Trophoblast cell (in vitro differentiated cells and primary cell): Measurements from ENCODE around the gene TRMT1. TPM values are rescaled to one million over a fixed set of nuclear protein-coding genes. Genes with fewer than 3 reads are reported as not detected.
"Not testable (repeated sequence)": the region's sequence is repeated elsewhere in the genome, so short reads cannot be mapped to it uniquely, and the experiment has no call there.

Source experiments
- DNase-seq, 2 donors: peaks; one replicate each; pipeline ENCODE4 v3.0.0-alpha.2; 2016
- H2AFZ ChIP-seq: 2 replicates; pipeline ENCODE4 v1.6.1; 2013; ENCODE audit warnings: low read length, moderate library complexity, mild to moderate bottlenecking; ENCODE audit not compliant: insufficient read depth, poor library complexity
- H2AK5ac ChIP-seq: 2 replicates; pipeline ENCODE4 v1.6.1; 2013; ENCODE audit warnings: mild to moderate bottlenecking, low read length
- H2BK120ac ChIP-seq: 2 replicates; pipeline ENCODE4 v1.6.1; 2013; ENCODE audit warnings: low read length, mild to moderate bottlenecking, moderate library complexity; ENCODE audit not compliant: insufficient read depth, poor library complexity
- H2BK12ac ChIP-seq: 2 replicates; pipeline ENCODE4 v1.6.1; 2013; ENCODE audit warnings: mild to moderate bottlenecking, low read length, moderate library complexity
- H2BK5ac ChIP-seq: 2 replicates; pipeline ENCODE4 v1.6.1; 2013; ENCODE audit warnings: low read length, low read depth, moderate library complexity, mild to moderate bottlenecking; ENCODE audit not compliant: poor library complexity
- H3K14ac ChIP-seq: 2 replicates; pipeline ENCODE4 v1.6.1; 2013; ENCODE audit warnings: mild to moderate bottlenecking, low read length
- H3K18ac ChIP-seq: 2 replicates; pipeline ENCODE4 v1.6.1; 2013; ENCODE audit warnings: mild to moderate bottlenecking, low read length
- H3K23ac ChIP-seq: 2 replicates; pipeline ENCODE4 v1.6.1; 2013; ENCODE audit warnings: low read length
- H3K27ac ChIP-seq: 2 replicates; pipeline ENCODE4 v1.5.1; 2013; ENCODE audit warnings: low read depth, mild to moderate bottlenecking, inconsistent platforms, low read length, moderate library complexity
- H3K27me3 ChIP-seq: 2 replicates; pipeline ENCODE4 v1.6.1; 2013; ENCODE audit warnings: inconsistent platforms, mild to moderate bottlenecking, low read length, moderate library complexity; ENCODE audit not compliant: insufficient read depth
- H3K36me3 ChIP-seq, 2 experiments: 1 replicate in 1 of 2; 2 replicates in 1 of 2; pipeline ENCODE4 v1.6.1; 2013; ENCODE audit warnings: low read length in 2 of 2, mild to moderate bottlenecking in 2 of 2, moderate library complexity in 1 of 2; ENCODE audit not compliant: insufficient read depth in 2 of 2, control insufficient read depth in 1 of 2
- H3K4ac ChIP-seq: 2 replicates; pipeline ENCODE4 v1.6.1; 2013; ENCODE audit warnings: low read depth, mild to moderate bottlenecking, low read length, moderate library complexity
- H3K4me1 ChIP-seq, 2 experiments: 1 replicate in 1 of 2; 2 replicates in 1 of 2; pipeline ENCODE4 v1.6.1; 2013; ENCODE audit warnings: low read length in 2 of 2, mild to moderate bottlenecking in 2 of 2, moderate library complexity in 1 of 2; ENCODE audit not compliant: insufficient read depth in 2 of 2, control insufficient read depth in 1 of 2
- H3K4me2 ChIP-seq: 2 replicates; pipeline ENCODE4 v1.6.1; 2013; ENCODE audit warnings: inconsistent platforms, mild to moderate bottlenecking, low read length, moderate library complexity
- H3K4me3 ChIP-seq: 2 replicates; pipeline ENCODE4 v1.5.1; 2013; ENCODE audit warnings: mild to moderate bottlenecking, low read depth, low read length, inconsistent platforms
- H3K79me1 ChIP-seq: one replicate; pipeline ENCODE4 v1.6.1; 2013; ENCODE audit warnings: low read length
- H3K79me2 ChIP-seq: 2 replicates; pipeline ENCODE4 v1.6.1; 2013; ENCODE audit warnings: low read length, mild to moderate bottlenecking; ENCODE audit not compliant: control insufficient read depth, insufficient read depth, poor library complexity
- H3K9ac ChIP-seq: 2 replicates; pipeline ENCODE4 v1.6.1; 2013; ENCODE audit warnings: mild to moderate bottlenecking, low read length
- H3K9me3 ChIP-seq: 2 replicates; pipeline ENCODE4 v1.6.1; 2013; ENCODE audit warnings: low read depth, mild to moderate bottlenecking, control low read depth, inconsistent platforms, low read length; ENCODE audit not compliant: insufficient read depth
- H4K12ac ChIP-seq: 2 replicates; pipeline ENCODE4 v1.6.1; 2013; ENCODE audit warnings: low read depth, mild to moderate bottlenecking, low read length, moderate library complexity
- H4K8ac ChIP-seq: 2 replicates; pipeline ENCODE4 v1.6.1; 2013; ENCODE audit warnings: low read depth, mild to moderate bottlenecking, low read length, moderate library complexity
- H4K91ac ChIP-seq: one replicate; pipeline ENCODE4 v1.6.1; 2013; ENCODE audit warnings: low read depth, mild to moderate bottlenecking, low read length, moderate library complexity
- WGBS: extraction: QIAGEN DNeasy Blood & Tissue Kit; methylation state at CpG from one replicate; pipeline ENCODE4 v1.1.7; 2013; ENCODE audit warnings: missing lambda C conversion rate; ENCODE audit not compliant: insufficient read length, insufficient coverage; ENCODE audit errors: extremely low coverage; 5-methylcytosine and 5-hydroxymethylcytosine counted together
- polyA plus RNA-seq: library from polyadenylated mRNA; stranded (reverse); fragments of 200-250 nt; gene quantifications from 2 replicates; pipeline ENCODE4 v1.2.3, GENCODE V29; 2013

Gene TRMT1
- polyA plus RNA-seq, result 26.6 and 28.8 TPM in 2 replicates

DNA sequence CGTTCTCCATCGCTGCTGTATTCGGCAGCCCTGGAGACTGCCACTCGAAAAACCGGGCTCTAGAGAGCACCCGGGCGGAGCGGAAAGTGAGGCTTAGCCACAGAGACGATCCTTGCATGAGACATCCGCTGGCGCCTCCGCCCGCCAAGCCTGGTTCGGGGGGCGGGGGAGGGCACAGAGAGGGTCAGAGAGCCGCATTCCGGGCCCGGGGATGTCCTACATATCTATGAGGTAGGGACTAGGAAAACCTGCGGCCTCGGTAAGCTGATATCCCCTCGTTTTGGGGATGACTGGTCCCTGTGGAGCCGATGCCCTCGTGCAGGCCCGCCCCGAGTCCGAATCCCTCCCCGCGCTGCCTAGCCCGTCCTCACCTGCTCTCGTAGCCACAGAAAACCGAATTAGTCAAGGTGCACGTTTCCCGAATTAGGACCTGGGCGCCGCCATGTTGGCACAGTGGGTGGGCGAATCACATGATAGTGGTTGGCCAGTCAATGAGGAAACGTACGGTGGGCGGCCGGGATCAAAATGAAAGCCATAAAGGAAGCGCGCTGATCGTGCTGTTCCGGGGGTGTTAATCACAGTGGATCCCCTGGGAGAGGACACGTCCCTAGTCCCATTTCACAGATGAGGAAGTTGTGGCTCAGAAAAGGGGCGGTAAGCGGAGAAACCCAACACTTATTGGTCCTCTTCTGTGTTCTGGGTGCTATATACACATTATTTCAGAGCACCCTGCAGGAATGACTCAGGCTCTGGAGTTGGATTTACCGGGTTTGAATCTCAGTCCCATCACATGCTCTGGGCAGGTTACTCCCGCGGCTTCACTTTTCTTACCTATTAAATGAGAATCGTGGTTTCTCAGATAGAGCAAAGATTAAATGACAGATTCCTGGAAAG is at the start of gene TRMT1:
Gene TRMT1, minus strand, starts transcription at position 459 of the 894 bp plus-strand sequence. Its CDS starts 341 bp downstream, at position 118.
- no peak within 1 kb of the TSS for H3K23ac ChIP-seq
- no peak within 1 kb of the TSS for H3K27ac ChIP-seq

DNA sequence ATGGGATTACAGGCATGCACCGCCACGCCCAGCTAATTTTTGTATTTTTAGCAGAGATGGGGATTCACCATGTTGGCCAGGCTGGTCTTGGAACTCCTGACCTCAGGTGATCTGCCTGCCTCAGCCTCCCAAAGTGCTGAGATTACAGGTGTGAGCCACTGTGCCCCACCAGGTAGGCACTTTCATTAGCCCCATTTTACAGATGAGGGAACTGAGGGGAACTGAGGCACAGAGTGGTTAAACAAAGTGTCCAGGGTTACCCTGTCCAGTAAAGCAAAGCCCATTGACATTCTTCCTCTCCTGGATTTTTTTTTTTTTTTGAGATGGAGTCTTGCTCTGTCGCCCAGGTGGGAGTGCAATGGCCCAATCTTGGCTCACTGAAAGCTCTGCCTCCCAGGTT is 49.6 kb upstream of the TRMT1 start:
- Histone ChIP-seq H4K91ac (peak overlapping the region; percentile 94), H2BK12ac (peak overlapping the region; percentile 85), H2BK120ac (peak overlapping the region; percentile 97), H3K18ac (peak overlapping the region; percentile 74), H3K79me1 (peaks cover 68% of the 10 kb centered on the region), H3K4me1 (peaks cover 47% of the 10 kb centered on the region in 2 experiments), H2BK5ac (peak overlapping the region; percentile 85)
- not testable (repeated sequence) for H4K8ac ChIP-seq, H3K79me2 ChIP-seq, H3K9me3 ChIP-seq, H3K4ac ChIP-seq, H3K4me2 ChIP-seq, H3K27ac ChIP-seq, H2AK5ac ChIP-seq, H3K36me3 ChIP-seq, DNase-seq, H3K23ac ChIP-seq, H3K9ac ChIP-seq, H4K12ac ChIP-seq, H2AFZ ChIP-seq, H3K14ac ChIP-seq, H3K4me3 ChIP-seq, H3K27me3 ChIP-seq
- WGBS, result no CpG with 5 or more reads among the region's 3 CpGs

More for the DNA sequence above, at the start of gene TRMT1:
- Histone ChIP-seq H2AFZ (peak within 1 kb of the TSS; percentile 69), H2BK12ac (no peak within 1 kb of the TSS), H3K27me3 (no peaks in the 10 kb centered on the region), H2BK5ac (no peak within 1 kb of the TSS), H2BK120ac (peak within 1 kb of the TSS; percentile 9), H3K4me1 (peaks cover 18 to 26% of the 10 kb centered on the region in 2 experiments), H2AK5ac (no peak within 1 kb of the TSS), H3K9me3 (no peaks in the 10 kb centered on the region), H3K4ac (peak within 1 kb of the TSS; percentile 8), H3K14ac (peak within 1 kb of the TSS; percentile 23), H3K4me2 (peak within 1 kb of the TSS; percentile 92), H4K8ac (peak within 1 kb of the TSS; percentile 80), H3K79me2 (peaks cover 31% of the 10 kb centered on the region), H3K4me3 (peak within 1 kb of the TSS; percentile 97), H3K9ac (peak within 1 kb of the TSS; percentile 85), H4K12ac (peak within 1 kb of the TSS; percentile 57), H3K36me3 (peaks cover 14 to 20% of the 10 kb centered on the region in 2 experiments), H4K91ac (peak within 1 kb of the TSS; percentile 62), H3K18ac (peak within 1 kb of the TSS; percentile 41), H3K79me1 (peaks cover 11% of the 10 kb centered on the region)
- no CpG with 5 or more reads among the region's 51 CpGs for WGBS
- peak; percentile 89 to 93 for DNase-seq

DNA sequence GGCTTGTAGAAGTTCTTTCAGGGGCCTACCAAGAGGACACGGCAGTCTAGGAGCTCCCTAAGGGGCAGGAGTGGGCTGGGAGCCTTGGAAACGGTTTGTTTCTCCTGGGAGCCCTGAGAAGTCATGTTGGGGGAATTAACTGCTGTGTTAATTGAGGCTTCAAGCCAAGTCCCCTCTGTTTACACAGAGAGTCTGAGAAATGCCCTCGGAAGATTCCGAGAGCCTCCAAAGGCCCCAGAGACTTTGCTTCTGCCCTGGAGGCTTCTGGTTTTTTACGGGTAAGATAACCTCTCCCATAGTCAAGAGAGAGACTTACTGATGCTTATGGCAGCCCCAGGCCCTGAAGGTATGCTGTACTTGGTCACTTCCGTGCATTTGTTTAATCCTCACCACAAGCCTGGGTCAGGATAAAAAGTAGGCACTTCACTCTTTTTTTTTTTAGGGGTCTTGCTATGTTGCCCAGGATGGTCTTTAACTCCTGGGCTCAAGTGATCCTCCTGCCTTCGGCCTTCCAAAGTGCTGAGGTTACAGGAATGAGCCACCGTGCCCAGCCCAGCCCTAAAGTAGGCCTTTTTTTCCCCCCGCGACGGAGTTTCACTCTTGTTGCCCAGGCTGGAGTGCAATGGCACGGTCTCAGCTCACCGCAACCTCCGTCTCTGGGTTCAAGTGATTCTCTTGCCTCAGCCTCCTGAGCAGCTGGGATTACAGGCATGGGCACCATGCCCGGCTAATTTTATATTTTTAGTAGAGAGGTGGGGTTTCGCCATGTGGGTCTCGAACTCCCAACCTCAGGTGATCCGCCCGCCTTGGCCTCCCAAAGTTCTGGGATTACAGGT is 48.8 kb upstream of the TRMT1 start:
- H2BK12ac ChIP-seq, result peak overlapping the region; percentile 85
- peaks cover 10% of the 10 kb centered on the region for H3K79me2 ChIP-seq
- H2BK5ac ChIP-seq, result peak overlapping the region; percentile 94
- peaks cover 44 to 46% of the 10 kb centered on the region in 2 experiments for H3K4me1 ChIP-seq
- no CpG with 5 or more reads among the region's 19 CpGs for WGBS
- H3K36me3 ChIP-seq, result no peaks in the 10 kb centered on the region
- H3K9ac ChIP-seq, result no peak overlapping the region
- peak overlapping the region; percentile 12 for H4K12ac ChIP-seq
- H2AFZ ChIP-seq, result peak overlapping the region; percentile 41
- DNase-seq, result peak in 1 of 2 donors; percentile 26
- peaks cover 67% of the 10 kb centered on the region for H3K79me1 ChIP-seq
- H3K4ac ChIP-seq, result peak overlapping the region; percentile 75
- no peaks in the 10 kb centered on the region for H3K27me3 ChIP-seq
- H4K8ac ChIP-seq, result peak overlapping the region; percentile 96
- peak overlapping the region; percentile 96 for H3K27ac ChIP-seq
- H3K9me3 ChIP-seq, result no peaks in the 10 kb centered on the region
- no peak overlapping the region for H3K23ac ChIP-seq
- H3K4me3 ChIP-seq, result no peak overlapping the region
- H3K18ac ChIP-seq, result peak overlapping the region; percentile 94
- H4K91ac ChIP-seq, result peak overlapping the region; percentile 94
- H3K14ac ChIP-seq, result peak overlapping the region; percentile 93
- H3K4me2 ChIP-seq, result no peak overlapping the region
- peak overlapping the region; percentile 97 for H2BK120ac ChIP-seq
- H2AK5ac ChIP-seq, result peak overlapping the region; percentile 87
